Keratinocyte (primary cell): Measurements from ENCODE around the gene TTC28.

Source experiments
- EZH2 ChIP-seq: IDR thresholded peaks from one replicate; pipeline ENCODE4 v1.6.1; 2012; ENCODE audit warnings: inconsistent platforms, mild to moderate bottlenecking, low read length, moderate library complexity
- TF ChIP-seq, protein P1 (sequence below), 3 experiments: IDR thresholded peaks in 1 of 3; conservative IDR thresholded peaks in 1 of 3; optimal IDR thresholded peaks in 1 of 3; 2 replicates in 2 of 3; 3 replicates in 1 of 3; pipeline versions ENCODE3 to v1.5.1; 2011; ENCODE audit warnings: low read length in 3 of 3, mild to moderate bottlenecking in 3 of 3, moderate library complexity in 2 of 3, control low read depth in 1 of 3, inconsistent platforms in 1 of 3; ENCODE audit not compliant: insufficient read depth in 2 of 3; ENCODE audit errors: extremely low read depth in 1 of 3

DNA sequence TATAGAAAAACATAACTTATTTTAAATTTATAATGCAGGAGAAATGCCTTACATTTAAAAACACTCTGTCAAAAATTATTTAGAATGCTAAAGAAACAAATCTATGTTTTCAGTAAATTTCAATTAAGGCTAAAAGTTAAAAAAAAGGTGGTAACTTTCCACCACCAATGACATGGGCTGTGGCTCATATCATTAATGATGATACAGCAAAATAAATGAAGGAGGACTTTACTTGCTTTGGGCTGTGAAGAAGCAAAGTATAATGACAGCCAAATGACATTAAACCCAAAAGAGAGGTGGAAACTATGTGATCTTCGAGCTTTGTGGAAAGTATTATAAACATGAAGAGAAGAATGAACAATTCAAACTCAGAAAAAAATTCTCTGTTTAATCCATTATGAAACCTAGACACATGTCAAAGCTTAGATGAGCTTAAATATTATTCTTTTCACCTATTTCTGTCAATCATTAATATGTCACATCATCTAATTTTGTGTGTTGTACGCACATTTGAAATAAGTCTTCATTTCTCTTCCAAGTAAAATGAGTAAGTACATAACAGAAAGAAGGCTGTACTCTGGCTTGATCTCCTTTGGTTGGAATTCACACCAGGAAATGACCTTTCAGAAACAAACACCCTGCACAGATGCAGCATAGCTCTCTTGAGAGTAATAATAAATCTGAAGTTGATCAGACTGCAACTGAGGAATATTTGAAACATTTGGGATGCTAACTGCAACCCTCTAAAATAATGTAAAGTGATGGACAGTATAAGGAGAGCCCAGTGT, 265.8 kb downstream of the TTC28 start:
- TF ChIP-seq, protein P1, sequence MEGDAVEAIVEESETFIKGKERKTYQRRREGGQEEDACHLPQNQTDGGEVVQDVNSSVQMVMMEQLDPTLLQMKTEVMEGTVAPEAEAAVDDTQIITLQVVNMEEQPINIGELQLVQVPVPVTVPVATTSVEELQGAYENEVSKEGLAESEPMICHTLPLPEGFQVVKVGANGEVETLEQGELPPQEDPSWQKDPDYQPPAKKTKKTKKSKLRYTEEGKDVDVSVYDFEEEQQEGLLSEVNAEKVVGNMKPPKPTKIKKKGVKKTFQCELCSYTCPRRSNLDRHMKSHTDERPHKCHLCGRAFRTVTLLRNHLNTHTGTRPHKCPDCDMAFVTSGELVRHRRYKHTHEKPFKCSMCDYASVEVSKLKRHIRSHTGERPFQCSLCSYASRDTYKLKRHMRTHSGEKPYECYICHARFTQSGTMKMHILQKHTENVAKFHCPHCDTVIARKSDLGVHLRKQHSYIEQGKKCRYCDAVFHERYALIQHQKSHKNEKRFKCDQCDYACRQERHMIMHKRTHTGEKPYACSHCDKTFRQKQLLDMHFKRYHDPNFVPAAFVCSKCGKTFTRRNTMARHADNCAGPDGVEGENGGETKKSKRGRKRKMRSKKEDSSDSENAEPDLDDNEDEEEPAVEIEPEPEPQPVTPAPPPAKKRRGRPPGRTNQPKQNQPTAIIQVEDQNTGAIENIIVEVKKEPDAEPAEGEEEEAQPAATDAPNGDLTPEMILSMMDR (optimal IDR thresholded peaks at IDR 0.05 in 1 of 3, IDR thresholded peaks at IDR 0.05 in 1 of 3, conservative IDR thresholded peaks at IDR 0.05 in 1 of 3; ENCODE audit: extremely low read depth in 1 of 3, insufficient read depth in 2 of 3, low read length in 3 of 3), result no peak
- no peak for TF ChIP-seq EZH2
